ENCODE data around the gene CAMK1D. TPM values are rescaled to one million over a fixed set of nuclear protein-coding genes. Genes with fewer than 3 reads are reported as not detected.

CAMK1D gene
- polyA plus RNA-seq, 2 of the 4 experiments (the other 2 are of a cell fraction) = 6.6 to 12.5 TPM

- H3K27ac ChIP-seq = no peak overlapping the region
- H3K9me3 ChIP-seq = no peaks in the 10 kb centered on the region
- H3K4me3 ChIP-seq = no peak overlapping the region
- FAIRE-seq (no peak), DNase-seq (ENCODE audit: low read depth in 1 of 2, low spot score in 1 of 2) (no peak), ATAC-seq (no peak)
- CTCF ChIA-PET = no interaction called here
- H3K4me1 ChIP-seq = peaks cover 14% of the 10 kb centered on the region
- TF ChIP-seq PBX3 (IDR thresholded peaks at IDR 0.05) (no peak), NPAS2 (CRISPR knock-in tag; IDR thresholded peaks at IDR 0.05; ENCODE audit: borderline replicate concordance) (no peak), HMGXB4 (CRISPR knock-in tag; IDR thresholded peaks at IDR 0.05; ENCODE audit: borderline replicate concordance) (no peak), CBX2 (IDR thresholded peaks at IDR 0.05; ENCODE audit: borderline replicate concordance, low read depth) (no peak), BCL3 (IDR thresholded peaks at IDR 0.05) (no peak)
- POLR2A ChIA-PET = no interaction called here
- WGBS (ENCODE audit: missing lambda C conversion rate) = 93% methylated on average over 12 of the region's 13 CpGs
- H3K4me2 ChIP-seq = no peak overlapping the region
These were observed 492.5 kb downstream of the CAMK1D start for GRCh38 chr10:12841826-12842225.

GRCh38 chr10:12842310-12842709 lies 493.0 kb downstream of the CAMK1D start:
- no peak overlapping the region for H3K27ac ChIP-seq
- ChIA-PET POLR2A (no interaction called here), CTCF (no interaction called here)
- DNase-seq (ENCODE audit: low read depth in 1 of 2, low spot score in 1 of 2) (no peak), FAIRE-seq (no peak), ATAC-seq (no peak)
- no peak overlapping the region for H3K4me3 ChIP-seq
- H3K9me3 ChIP-seq = no peaks in the 10 kb centered on the region
- H3K4me1 ChIP-seq = peaks cover 14% of the 10 kb centered on the region
- no peak overlapping the region for H3K4me2 ChIP-seq
- TF ChIP-seq NPAS2 (CRISPR knock-in tag; IDR thresholded peaks at IDR 0.05; ENCODE audit: borderline replicate concordance) = no peak
- no peak for TF ChIP-seq EP300 (IDR thresholded peaks at IDR 0.05)
- no peak for TF ChIP-seq RCOR1 (IDR thresholded peaks at IDR 0.05; ENCODE audit: low read depth, low read length)
- TF ChIP-seq REST (IDR thresholded peaks at IDR 0.05) = no peak
- no peak for TF ChIP-seq MAFK (IDR thresholded peaks at IDR 0.05; ENCODE audit: partially characterized antibody)
- TF ChIP-seq FOXS1 (CRISPR knock-in tag; IDR thresholded peaks at IDR 0.05) = no peak
- TF ChIP-seq HOXB5 (CRISPR knock-in tag; IDR thresholded peaks at IDR 0.05) = no peak
- no peak for TF ChIP-seq PBX3 (IDR thresholded peaks at IDR 0.05)
- no peak for TF ChIP-seq JUN (IDR thresholded peaks at IDR 0.05)
- TF ChIP-seq HEYL (CRISPR knock-in tag; IDR thresholded peaks at IDR 0.05) = no peak
- no peak for TF ChIP-seq ZNF302 (CRISPR knock-in tag; IDR thresholded peaks at IDR 0.05)
- TF ChIP-seq CEBPB (IDR thresholded peaks at IDR 0.05) = no peak
- TF ChIP-seq E2F6 (IDR thresholded peaks at IDR 0.05; ENCODE audit: borderline replicate concordance, low read depth) = no peak
- TF ChIP-seq POLR2A (IDR thresholded peaks at IDR 0.05; ENCODE audit: low read length) = no peak
- WGBS (ENCODE audit: missing lambda C conversion rate) = 78% methylated on average over 6 of the region's 6 CpGs
